Thoracic aorta (tissue), 2 donors: ENCODE results near the gene ZNF195. TPM values are rescaled to one million over a fixed set of nuclear protein-coding genes. Genes with fewer than 3 reads are reported as not detected.

ENCODE experiments used
- total RNA-seq, 2 donors: library from RNA; depleted of rRNA; stranded (reverse); fragments of >200 nt; gene quantifications; one replicate each; pipeline versions ENCODE4 v1.1.0 to v1.2.3, GENCODE V29; 2016

ZNF195 gene
- total RNA-seq, 2 donors from 2014 or later = 20.8 to 33.4 TPM

Other genes with a start within 250 kb of the ZNF195 start
- gene OSBPL5, start 213.8 kb downstream of the ZNF195 start, total RNA-seq = 100 to 1,000 TPM in 1 of 2 donors, 10 to 100 TPM in 1; 99.9 to 121 TPM
- not detected for gene MRGPRG, start 160.3 kb downstream of the ZNF195 start, total RNA-seq
- gene MRGPRE, start 146.7 kb downstream of the ZNF195 start, total RNA-seq = not detected